Right hindlimb (tissue), 1 donor: ENCODE data around the gene ACSF3.

Experiments
- DNase-seq: peaks from one replicate; pipeline ENCODE4 v3.0.0-alpha.2; 2018

The ACSF3 gene

DNA sequence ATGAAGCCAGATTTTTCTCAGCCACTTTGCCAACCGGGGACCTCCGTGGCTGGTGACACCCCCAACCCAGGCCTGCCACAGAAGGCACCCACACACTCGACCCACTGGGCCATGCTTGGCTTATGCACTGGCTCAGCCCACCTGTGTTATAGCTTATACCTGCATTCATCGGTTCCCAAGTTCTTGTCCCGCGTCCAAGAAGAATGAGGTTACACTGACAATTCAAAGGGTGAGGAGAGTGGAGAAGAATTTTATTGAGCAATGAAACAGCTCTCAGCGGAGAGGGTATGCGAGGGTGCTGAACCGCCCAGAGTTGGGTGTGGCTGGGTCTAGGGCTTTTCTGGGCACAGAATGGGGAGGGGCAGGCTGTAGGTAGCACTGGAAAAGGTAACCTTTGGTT lies 55.7 kb downstream of the ACSF3 start:
- no peak for DNase-seq

DNA sequence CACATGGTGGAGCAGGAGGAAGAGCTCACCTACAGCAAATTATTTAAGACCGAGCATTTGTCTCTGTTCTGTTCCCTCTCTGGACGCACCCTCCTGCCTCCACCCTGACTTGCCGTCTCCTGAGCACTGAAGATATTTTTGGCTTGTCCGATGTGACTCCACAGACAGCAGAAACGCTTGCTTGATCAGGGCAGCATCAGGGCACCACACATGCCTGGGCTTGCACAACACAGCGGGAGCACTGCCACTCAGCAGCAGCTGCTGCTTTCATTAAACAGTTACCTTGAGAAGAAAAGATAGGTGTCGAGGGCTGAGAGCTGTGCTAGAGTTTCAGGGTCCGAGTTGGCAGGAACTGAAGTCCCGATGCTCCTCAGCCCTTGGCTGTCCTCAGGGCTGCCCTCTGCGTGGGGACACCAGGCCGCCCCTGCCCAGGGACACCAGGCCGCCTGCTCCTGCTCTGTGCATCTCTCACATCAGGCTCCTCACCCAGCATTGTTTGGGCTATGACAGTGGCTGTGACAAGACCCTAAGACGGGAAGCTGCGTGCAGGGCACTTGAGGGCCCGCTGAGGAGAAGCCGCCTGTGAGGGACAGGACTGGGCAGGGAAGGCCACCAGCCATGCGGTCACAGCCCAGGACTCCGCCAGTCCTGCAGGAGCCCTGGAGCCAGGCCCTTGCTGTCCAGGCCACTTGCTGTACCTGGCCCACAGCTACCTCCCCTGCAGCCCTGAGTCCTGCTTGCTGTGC lies 56.6 kb downstream of the ACSF3 start:
- no peak for DNase-seq

DNA sequence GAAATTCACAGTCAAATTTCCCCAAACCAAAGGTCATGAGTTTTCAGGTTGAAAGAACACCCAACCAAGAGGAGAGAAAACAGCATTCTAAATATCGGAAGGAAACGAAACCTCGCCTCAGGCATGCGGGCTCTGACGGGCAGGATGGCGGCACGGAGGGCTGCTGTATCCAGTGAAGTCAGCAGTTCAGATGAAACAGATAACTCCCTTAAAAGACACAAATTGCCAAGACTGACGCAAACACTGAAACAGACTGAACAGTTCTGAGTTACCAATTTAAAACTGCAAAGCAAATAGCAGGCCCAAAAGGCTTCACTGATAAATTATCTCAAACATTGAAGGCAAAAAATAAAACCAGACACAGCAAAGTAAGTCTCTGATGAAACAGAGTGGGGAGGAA lies 57.3 kb downstream of the ACSF3 start:
- no peak for DNase-seq

DNA sequence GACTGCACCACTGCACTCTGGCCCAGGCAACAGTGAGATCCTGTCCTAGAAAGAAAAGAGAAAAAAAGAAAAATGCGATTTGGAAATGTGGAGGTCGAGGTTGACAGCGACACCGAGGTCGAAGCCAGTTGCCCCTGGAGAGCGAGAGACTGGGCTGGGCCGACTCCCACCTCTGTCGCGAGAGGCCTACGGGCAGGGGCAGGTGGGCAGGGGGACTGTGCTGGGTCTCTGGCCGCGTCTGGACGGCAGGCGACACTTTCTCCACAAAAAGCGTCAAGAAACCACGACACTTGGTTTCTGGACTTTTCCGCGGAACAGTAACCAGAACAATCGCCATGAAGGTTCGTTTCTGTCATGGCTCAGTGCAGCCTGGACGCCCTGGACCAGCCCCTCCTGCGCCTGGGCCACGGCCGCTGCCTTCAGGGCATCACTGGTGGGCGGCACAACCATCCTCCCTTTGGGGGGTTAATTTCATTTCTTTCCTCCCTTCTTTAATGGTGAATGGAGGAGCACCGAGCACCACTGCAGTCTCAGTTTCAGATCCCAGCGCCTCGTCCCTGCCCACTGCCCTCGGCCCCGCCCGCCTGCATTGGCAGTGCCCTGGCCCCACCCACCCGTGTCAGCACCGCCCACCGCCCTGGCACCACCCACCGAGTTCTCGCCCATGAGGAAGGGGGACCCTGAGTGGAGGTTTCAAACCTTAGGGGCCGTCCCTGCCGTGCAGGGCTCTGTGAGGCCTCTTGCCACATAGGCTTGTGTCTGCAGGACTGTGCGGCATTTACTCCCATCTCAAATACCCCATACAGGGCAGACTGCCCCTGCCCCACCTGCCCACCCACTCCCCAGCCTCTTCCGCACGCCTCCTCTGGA lies 59.4 kb downstream of the ACSF3 start:
- no peak for DNase-seq

DNA sequence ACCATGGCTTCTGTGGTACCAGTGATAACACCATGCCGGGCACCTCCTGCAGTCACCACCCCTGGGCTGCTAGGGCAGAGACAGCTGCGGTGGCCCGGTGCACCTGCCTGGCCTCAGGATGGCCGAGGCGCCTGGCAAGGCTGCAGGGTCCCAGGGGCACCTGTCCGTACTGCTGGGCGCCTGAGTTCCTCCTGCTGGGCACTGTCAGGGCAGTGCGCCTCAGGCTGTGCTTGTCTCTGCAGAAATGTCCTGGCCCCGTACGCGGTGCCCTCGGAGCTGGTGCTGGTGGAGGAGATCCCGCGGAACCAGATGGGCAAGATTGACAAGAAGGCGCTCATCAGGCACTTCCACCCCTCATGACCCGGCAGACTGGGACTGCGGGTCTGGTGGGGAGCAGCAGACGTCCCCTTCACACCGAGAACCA lies 60.2 kb downstream of the ACSF3 start:
- no peak for DNase-seq

DNA sequence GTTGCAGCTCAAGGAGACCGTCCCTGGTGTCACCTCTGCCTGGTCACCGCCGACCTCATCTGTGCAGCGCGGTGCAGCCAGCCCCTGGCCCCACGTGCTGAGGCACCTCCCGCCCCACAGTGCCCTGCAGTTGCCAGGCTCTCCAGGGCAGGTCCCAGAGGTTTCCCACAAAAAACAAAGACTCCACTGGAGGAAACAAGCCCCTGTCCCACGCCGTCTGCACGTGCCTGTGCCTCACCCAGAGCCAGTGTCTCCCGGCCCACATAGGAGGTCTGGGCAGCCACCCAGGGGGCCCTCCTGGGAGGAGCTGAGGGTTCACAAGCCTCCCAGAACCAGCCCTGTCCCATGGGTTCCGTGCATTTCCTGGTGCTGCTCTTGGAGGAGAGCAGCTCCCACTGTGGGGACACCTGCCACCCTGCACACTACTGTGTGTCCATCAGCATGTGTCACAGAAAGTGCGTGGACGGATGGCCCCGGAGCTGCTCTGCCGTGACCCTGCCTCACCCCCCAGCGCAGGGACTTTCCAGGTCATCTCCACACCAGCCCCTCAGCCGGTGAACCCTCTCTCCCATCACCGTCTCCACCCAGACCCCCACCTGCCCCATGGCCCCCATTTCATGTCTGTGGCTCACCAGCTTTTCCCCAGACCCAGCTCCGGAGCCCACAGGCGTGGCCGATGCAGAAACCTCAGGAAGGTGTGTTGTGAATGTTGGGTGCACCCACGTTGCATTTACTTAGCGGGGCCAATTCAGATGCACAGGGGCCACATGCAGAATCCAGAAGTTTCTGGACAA lies 60.9 kb downstream of the ACSF3 start:
- no peak for DNase-seq

DNA sequence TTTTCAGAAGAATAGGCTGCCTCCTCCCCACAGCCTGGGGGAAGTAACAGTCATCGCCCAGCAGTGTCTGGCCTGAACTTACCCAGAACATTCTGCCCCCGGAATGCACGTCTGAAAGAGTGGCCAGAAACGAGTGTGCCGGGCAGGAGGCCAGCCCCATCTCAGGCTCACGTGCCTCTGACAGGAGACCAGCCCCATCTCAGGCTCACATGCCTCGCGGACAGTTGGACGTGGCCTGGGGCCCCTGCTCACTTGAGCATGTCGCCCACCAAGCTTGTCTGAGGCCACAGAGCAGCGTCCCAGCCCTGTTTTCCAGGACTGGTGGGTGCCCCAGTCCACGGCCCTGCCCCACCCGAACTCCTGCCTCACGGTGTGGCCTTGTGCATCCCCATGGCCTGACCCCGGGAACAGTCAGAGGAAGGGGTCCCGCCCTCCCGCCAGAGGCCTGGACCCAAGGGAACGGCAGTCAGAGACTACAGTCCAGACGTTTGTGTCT lies 61.6 kb downstream of the ACSF3 start:
- peak; percentile 80 for DNase-seq

DNA sequence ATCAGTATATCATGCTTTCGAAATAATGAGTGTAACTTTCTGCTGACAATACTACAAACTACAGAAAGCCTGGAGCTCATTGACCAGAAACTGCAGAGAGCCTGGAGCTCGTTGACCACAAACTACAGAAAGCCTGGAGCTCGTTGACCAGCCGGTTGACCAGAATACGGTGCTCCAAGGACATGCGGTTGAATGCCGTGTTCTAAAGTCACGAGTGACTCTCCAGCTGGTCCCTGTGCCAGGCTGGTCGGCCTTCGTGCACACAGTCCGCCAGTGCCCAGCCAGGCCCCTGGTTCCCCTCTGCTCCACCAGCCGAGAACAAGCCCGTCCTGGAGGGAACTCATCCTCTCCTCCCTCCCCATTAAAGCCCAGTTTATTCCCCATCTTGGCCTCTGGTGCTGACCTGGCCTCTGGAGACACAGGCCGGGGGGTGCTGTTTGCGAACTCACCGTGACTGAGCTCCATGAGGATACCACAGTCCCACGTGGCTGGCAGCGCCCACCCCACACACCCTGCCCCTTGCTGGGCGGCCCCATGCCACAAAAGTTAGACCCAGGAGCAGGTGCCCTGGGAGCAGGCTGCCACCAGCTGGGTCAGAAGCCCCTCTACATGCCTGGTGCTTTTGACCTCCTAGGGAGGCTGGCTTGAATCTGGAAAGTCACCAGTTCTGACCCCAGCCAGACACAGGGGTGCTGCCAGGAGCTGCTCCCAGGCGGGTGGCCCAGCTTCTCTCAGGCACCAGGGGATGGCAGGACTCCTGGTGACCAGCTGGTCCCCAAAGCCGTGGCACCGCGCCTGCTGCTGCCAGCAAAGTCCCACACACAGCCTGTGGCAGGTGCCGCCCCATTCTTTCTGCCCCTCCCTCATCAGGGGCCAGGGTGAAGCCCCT lies 62.4 kb downstream of the ACSF3 start:
- DNase-seq, result no peak

DNA sequence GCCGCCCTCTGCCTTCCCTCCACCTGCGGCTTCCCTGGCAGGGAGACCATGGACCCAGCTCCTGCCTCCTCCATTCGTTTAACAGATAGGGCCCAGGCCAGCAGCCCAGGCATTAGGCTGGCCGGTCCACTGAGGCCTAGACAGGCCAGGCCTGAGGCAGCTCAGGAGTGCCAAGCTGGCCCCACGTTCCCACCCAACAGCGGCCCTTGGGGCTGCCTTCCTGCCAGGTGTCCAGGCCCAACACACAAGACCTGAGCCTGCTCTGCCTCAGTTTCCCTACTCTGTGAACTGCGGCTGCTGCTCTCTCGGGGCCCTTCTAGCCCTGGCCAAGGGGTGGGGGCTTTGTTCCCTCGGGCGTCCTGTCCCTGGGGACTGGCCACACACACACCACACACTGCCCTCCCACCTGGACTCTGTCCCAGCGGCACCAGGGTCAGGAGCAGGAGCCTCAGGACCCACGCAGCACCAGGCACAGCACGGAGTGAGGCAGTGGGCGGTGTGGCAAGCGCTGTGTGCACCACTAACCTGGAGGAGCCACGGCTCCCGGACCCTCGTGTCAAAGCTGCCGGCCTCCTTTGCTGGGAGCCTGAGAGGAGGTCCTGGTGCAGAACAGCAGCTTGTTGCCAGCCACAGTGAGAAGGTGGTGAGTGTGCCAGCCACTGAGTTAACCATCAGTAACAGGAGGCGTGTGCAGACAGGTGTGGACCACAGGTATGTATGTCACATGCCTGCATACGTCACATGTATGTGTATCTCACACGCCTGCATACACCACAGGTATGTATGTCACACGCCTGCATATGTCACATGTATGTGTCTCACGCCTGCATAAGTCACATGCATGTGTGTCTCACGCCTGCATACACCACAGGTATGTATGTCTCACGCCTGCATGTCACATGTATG lies 63.3 kb downstream of the ACSF3 start:
- DNase-seq, result no peak

DNA sequence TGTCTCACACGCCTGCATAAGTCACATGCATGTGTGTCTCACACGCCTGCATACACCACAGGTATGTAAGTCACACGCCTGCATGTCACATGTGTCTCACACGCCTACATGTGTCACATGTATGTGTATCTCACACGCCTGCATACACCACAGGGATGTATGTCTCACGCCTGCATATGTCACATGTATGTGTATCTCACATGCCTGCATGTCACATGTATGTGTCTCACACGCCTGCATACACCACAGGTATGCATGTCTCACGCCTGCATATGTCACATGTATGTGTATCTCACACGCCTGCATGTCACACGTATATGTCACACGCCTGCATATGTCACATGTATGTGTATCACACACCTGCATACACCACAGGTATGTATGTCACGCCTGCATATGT lies 64.1 kb downstream of the ACSF3 start:
- DNase-seq, result no peak

DNA sequence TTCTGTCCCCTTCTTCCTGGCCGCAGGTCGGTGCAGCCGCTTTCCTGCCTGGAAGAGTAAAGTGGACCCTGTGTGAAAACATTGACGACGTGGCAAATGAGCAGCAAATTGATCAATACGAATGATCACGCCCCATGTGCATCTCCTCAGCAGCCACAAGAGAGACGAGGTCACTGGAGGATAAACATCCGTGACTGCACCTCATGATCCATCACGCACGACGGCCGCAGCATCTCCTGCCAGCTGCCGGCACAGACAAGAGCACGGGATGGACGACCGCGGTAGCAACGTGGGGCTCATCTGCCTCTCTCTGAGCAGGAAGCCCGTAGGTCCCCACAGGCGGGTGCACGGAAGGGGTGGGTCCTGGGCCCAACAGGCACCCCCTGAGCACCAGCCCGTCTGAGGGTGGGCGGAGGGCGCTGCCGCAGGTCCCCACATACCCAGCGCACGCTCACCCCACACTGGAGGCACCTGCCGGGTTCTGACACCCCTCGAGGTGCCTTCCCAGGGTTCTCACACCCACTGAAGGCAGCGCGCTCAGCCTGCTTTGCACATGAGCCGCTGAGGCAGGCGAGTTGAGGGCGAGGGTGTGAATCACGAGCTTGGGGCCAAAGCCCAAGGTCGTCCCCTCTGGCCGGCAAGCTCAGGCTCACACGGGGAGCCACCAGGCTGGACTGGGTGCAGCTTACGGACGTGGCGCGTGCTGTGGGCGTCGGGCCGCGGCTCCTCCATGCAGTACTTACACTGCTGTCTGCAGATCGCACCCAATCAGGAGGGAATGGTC lies 65.6 kb downstream of the ACSF3 start:
- DNase-seq, result no peak

DNA sequence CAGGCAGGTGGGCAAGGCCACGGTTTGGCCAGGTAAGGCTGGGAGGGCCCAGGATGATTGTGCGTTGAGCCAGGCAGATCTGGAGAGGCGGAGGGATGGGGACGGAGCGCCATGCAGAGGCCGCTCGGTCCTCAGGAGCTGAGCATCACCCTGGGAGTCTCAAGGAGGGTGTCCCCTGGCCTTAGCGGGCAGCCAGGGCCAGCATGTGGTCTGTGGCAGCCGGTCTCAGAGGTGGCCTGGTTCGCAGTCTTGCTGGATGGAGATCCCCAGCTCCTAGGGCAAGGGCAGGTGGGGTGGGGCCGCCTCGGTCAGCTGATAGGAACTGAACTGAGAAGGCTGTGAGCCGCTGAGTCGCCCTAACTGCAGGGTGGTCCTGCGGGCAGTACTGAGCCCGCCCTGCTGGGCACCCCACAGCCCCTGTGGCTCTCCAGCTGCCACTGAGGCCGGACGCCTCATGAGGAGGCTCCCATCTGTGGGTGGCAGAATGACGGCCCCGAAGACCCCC lies 66.2 kb downstream of the ACSF3 start:
- no peak for DNase-seq

DNA sequence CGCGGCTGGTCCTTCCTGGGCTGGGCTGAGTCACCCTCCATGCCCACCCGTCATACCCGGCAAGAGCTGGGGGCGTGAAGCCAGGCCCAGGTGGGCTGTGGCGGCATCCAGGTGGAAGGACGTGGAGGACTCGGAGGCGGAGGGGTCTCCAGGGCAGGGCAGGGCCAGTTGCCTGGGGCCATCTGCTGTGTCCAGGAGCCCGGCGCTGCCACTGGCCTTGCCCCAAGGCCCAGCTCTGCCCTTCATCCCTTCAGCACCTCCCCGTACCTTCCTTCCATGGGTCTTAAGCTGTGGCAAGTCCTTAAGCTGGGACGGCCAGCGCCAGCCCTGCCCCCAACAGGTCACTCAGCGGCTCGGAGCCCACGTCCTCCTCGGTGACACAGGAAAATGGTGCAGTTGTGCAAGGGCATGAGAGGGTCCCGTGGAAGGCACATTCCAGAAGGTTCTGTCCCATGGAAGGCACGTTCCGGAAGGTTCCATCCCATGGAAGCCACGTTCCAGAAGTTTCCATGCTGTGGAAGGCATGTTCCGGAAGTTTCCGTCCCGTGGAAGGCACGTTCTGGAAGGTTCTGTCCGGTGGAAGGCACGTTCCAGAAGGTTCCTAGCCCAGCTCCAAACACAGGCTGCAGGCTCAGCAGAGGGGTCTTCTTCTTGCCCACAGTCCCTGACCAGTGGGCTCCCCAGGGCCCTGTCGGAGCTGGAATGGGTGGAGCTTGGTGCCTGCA lies 67.5 kb downstream of the ACSF3 start:
- DNase-seq, result no peak

DNA sequence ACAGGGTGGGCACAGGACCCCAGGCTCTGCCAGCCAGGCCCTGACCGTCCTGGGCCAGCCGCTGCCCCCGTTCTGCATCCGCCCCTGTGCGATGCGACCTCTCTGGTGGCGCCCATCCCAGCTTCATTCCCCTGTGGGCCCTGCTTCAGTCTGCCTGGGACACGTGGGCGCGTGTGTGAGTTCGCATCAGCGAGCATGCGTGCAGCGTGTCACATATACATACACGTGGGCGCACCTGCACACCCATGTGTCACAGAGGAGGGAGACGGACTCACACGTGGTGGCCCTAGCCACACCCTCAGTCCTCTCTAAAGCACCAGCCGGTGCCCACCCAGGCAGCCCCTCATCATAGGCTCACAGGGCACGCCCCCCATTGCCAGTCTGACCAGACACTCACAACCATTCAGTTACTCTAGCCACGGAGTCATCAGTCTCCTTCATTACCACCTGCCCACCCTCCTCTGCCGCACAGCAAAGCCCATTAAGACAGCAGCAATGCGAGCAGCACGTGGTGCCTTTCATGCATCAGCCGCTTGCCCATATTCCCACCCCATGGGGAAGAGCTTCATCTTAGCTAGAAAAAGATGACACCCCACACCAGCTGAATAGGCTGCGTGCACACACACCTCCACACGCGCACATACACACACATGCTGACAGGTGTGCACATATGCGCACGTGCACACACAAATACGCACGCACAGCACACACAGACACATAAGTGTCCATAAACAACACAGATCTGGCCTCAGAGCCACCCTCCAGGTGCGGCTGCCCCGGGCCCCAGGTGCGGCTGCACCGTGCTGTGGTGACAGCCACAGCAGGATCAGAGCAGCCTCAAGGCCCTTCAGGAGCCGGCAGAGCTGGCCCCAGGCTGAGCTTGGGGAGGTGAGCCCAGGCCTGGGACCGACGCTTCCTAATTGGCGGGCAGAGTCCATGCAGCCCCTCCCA lies 68.4 kb downstream of the ACSF3 start:
- DNase-seq, result no peak

DNA sequence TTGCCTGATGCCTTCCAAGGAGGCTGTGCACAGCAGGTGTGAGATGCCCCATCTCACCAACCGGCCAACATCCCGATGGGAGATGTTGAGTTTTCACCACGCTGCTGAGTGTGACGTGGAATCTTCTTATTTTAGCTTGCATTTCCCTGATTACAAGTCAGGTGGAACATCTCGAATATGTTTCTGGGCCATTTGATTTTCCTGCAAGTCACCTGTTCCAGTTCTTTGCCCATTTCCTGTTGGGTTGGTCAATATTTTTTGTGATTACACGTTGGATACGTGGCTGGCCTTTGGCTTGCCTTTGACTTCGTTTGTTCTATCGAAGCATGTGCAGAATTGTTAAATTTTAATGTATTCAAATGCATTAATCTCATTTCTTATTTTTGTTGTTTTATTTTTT lies 69.6 kb downstream of the ACSF3 start:
- no peak for DNase-seq

DNA sequence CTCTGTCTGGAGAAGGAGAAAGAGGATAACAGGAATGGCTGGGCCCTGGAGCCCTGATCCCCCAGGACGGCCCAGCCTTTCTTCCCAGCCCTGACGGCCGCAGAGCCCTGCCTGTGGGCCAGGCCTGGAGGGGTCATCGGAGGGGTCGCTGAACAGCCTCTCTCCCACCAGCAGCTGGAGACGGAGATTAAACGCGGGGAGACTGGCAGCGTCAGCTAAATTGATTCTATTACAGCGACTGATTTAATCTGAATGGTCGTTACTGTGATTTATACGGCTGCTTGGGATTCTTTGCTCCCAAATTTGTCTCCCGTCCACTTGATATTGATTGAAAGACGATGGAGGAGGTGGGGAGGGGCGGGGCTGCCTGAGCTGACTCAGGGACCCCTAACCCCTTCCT lies 70.8 kb downstream of the ACSF3 start:
- DNase-seq, result no peak

DNA sequence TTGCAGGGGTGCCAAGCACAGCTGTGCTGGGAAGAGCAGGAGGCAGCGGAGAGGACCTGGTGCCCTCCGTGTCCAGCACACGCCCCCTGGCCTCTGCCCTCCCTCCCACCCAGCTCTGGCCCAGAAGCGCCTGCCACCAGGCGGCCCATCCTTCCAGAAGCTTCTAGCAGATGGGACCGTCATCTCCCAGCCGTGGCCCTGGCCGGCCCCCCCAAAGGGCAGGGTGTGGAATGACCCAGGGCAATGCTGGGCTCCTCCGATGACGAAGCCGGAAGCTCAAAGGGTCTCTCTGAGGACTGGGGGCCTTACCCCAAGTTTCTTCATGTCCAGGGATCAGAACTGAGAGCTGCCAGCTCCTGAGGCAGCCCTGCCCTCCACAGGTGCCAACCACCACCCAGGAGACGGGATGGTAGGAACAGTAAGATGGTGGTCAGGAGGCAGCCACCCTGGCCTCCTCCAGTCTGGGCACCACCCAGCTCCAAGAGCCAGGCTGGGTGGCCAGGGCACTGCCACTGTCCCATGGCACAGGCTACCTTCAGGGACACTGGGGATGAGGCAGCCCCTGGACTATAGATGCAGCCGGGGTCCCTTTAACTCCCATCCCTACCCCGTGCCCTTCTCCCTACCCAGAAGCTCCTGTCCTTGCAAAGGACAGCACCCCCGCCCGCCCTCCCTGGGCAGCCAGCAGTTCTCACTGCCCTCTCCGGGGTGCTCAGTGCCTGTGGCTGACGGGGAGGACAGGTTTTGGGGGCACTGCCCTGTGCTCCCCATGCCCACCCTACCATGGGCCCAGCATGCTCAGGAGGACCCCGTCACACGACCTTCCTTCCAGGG lies 71.4 kb downstream of the ACSF3 start:
- no peak for DNase-seq
